ENCODE measurements around the gene BNIP5.

DNA sequence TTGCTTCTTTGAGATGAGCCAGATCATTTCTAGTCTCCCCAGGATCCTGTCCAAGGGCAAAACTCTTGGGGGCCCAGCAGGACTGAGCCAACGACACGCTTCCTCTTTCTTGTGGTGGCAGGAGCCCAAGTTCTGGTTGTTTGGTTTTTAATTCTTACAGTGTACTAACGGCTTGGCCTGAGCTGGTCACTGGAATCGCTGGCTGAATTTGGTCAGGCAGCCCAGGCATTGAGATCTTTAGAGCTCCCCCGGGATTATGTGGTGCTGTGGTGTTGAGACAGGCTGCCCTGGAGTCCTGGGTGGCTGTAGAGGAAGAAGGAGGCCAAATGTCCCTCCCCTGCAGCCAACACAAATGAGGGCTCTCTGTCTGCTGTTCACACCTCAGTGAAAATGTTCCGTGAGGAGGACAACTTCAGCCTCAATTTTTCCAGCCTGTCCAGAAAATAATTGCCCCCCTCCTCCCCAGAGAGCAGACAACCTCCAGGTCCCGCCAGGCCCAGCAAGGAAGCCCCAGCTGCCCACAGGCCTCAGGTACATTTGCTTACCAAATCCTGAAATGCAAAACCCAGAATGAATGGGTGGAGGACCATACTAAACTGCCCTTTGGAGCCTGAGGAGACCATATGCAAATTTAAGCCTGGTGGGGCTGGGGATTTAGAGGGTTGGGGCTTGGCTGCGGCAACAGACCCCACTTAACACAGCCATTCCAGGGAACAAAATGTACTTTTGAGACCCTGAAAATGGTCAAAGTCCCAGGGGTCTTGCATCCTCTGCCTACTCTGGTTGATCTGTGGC lies 23.6 kb downstream of the BNIP5 start:
- TF ChIP-seq, protein P1, sequence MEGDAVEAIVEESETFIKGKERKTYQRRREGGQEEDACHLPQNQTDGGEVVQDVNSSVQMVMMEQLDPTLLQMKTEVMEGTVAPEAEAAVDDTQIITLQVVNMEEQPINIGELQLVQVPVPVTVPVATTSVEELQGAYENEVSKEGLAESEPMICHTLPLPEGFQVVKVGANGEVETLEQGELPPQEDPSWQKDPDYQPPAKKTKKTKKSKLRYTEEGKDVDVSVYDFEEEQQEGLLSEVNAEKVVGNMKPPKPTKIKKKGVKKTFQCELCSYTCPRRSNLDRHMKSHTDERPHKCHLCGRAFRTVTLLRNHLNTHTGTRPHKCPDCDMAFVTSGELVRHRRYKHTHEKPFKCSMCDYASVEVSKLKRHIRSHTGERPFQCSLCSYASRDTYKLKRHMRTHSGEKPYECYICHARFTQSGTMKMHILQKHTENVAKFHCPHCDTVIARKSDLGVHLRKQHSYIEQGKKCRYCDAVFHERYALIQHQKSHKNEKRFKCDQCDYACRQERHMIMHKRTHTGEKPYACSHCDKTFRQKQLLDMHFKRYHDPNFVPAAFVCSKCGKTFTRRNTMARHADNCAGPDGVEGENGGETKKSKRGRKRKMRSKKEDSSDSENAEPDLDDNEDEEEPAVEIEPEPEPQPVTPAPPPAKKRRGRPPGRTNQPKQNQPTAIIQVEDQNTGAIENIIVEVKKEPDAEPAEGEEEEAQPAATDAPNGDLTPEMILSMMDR (IDR thresholded peaks at IDR 0.05): no peak
- no peak for TF ChIP-seq EZH2 (IDR thresholded peaks at IDR 0.05)
